Measurements from ENCODE around the gene PRPF6.

Gene PRPF6

DNA sequence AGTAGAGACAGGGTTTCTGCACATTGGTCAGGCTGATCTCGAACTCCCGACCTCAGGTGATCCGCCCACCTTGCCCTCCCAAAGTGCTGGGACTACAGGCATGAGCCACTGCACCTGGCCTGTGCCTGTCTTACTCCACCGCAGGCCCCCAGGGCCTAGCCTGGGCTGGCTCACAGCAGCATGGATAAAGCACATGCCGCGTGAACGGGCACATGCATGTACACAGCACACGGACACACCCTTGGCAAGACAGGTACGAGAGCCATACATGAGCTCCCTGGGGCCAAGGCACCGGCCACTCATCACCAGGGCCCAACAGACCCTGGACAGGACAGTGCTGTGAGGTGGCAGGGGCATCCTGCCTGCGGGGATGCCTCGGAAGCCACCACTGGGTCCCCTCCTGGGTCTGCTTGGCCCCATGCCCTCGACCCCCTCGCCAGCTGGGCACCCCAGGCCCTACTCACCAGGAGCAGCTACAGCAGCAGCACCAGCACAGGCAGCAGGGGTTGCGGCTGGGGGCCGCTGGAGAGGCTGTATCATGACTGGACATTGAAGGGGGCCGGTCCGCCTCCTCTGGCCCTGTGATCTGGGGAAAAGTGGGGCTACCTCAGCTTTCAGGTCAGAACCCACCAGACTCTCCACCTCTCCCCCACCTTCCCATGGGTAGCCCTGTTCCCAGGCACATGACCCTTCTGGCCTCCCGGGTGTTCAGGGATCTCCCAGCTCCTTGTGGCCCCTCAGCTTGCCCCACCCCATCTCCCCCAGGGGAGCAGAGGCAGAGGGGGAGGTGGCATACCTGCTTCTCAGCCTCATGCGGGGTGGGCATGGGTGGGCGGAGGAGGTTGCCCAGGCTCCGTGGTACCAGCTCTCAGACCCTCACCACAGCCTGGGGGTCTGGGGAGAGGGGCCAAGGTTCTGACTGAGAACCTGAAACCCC is 95.4 kb downstream of the PRPF6 start:
- TF ChIP-seq, protein P1, sequence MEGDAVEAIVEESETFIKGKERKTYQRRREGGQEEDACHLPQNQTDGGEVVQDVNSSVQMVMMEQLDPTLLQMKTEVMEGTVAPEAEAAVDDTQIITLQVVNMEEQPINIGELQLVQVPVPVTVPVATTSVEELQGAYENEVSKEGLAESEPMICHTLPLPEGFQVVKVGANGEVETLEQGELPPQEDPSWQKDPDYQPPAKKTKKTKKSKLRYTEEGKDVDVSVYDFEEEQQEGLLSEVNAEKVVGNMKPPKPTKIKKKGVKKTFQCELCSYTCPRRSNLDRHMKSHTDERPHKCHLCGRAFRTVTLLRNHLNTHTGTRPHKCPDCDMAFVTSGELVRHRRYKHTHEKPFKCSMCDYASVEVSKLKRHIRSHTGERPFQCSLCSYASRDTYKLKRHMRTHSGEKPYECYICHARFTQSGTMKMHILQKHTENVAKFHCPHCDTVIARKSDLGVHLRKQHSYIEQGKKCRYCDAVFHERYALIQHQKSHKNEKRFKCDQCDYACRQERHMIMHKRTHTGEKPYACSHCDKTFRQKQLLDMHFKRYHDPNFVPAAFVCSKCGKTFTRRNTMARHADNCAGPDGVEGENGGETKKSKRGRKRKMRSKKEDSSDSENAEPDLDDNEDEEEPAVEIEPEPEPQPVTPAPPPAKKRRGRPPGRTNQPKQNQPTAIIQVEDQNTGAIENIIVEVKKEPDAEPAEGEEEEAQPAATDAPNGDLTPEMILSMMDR (IDR thresholded peaks at IDR 0.05; ENCODE audit: borderline replicate concordance, control extremely low read depth, extremely low read depth, insufficient read depth, missing control alignments) = no peak
- in situ Hi-C loops (cut with MboI; ENCODE audit: low sequenced_read_pairs, unreplicated experiment) = no loop called here
- no peak for DNase-seq (ENCODE audit: low spot score)

DNA sequence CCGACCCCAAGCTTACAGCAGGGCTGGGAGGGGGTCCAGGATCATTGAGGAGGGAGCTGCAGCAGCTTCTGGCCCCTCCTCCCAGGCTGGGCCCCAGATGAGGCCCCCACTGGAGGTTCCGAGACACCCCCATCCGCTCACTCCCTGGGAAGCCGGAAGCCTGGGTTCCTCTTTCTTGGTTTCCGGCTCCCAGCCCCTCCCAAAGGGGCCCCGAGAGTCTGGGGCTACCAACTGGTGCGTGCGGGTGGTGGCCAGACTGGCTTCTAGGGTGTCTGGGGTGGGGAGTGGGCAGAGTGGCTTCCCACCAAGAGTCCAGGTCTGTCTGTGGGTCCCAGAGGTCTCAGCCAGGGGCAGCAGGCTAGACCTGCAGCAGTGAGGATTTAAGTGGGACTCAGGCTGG is 96.2 kb downstream of the PRPF6 start:
- peak; percentile 75 for DNase-seq (ENCODE audit: low spot score)
- in situ Hi-C loops (cut with MboI; ENCODE audit: low sequenced_read_pairs, unreplicated experiment) = no loop called here
- TF ChIP-seq, protein P1 (IDR thresholded peaks at IDR 0.05; ENCODE audit: borderline replicate concordance, control extremely low read depth, extremely low read depth, insufficient read depth, missing control alignments) = no peak

GRCh38 chr20:64077541-64077875 is 96.6 kb downstream of the PRPF6 start:
- TF ChIP-seq, protein P1 (IDR thresholded peaks at IDR 0.05; ENCODE audit: borderline replicate concordance, control extremely low read depth, extremely low read depth, insufficient read depth, missing control alignments) = no peak
- in situ Hi-C loops (cut with MboI; ENCODE audit: low sequenced_read_pairs, unreplicated experiment) = no loop called here
- no peak for DNase-seq (ENCODE audit: low spot score)

- DNase-seq (ENCODE audit: low spot score) = no peak
- TF ChIP-seq, protein P1 (IDR thresholded peaks at IDR 0.05; ENCODE audit: borderline replicate concordance, control extremely low read depth, extremely low read depth, insufficient read depth, missing control alignments) = no peak
- in situ Hi-C loops (cut with MboI; ENCODE audit: low sequenced_read_pairs, unreplicated experiment) = no loop called here
These were observed 97.1 kb downstream of the PRPF6 start for GRCh38 chr20:64077876-64078551.

DNA sequence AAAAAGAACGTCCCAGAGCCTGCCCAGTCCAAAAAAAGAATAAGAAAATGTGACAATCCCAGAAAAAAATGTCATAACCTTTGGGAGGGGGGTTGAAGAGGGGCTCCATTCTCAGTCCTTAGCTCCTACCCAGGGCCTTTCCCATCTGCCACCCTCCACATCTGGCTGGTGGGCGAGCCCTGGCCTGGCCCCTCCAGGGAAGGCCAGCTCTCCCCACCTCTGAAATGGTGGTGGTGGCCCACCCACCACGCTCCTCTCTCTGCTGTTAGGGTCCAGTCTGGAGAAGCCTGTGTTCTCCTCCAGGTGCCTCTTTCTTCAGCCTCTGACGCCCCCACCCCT is 98.0 kb downstream of the PRPF6 start:
- TF ChIP-seq, protein P1 (IDR thresholded peaks at IDR 0.05; ENCODE audit: borderline replicate concordance, control extremely low read depth, extremely low read depth, insufficient read depth, missing control alignments) = no peak
- in situ Hi-C loops (cut with MboI; ENCODE audit: low sequenced_read_pairs, unreplicated experiment) = no loop called here
- no peak for DNase-seq (ENCODE audit: low spot score)

DNA sequence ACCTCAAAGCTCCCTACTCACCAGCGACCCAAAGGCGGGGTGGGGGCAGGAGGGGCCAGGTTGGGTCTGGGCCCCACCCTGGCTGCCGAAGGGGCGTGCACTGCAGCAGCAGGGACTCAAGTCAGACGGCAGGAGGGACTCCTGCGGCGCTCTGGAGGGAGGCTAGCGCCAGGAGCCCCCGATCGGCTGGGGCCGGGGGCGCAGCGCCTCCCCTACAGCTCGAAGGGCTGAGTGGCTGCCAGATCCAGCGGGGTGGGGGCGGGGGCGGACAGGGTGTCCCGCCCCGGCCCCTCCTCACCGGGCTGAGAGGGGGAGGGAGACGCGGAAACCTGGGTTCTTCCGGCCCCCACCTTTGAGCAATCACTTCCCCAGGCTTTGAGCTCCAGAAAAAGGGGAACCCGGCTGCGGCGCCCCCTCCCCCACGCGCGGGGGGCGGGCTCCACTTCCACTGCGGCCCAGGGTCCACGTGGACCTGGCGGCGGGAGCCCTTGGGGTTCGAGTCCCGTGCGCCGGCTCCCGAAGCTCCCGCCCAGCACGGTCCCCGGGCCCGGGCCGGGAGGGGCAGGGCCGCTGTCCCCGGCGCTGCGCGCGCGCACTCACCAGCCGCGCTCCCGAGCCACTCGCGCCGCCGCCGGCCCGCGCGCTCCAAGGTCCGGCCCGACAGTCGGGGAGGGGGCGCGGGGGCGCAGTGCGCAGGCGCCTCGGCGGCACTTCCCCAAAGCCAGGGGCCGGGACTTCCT is 98.5 kb downstream of the PRPF6 start, which contains the start of gene RGS19:
Gene RGS19 (minus strand): TSS at position 246 of the 740 bp plus-strand sequence. CDS start 2,632 bp downstream, outside the sequence.
- DNase-seq (ENCODE audit: low spot score) = peak; percentile 94
- in situ Hi-C loops (cut with MboI; ENCODE audit: low sequenced_read_pairs, unreplicated experiment) = no loop called here
- TF ChIP-seq, protein P1 (IDR thresholded peaks at IDR 0.05; ENCODE audit: borderline replicate concordance, control extremely low read depth, extremely low read depth, insufficient read depth, missing control alignments) = no peak
